GM18508 (cell line): ENCODE data around the gene ARL4D.
"Not testable (repeated sequence)": the region's sequence is repeated elsewhere in the genome, so short reads cannot be mapped to it uniquely, and the experiment has no call there.

ENCODE experiments used
- ATAC-seq: cut with Tn5 transposase; IDR thresholded peaks from one replicate; pipeline ENCODE4 v1.9.1; 2021; ENCODE audit warnings: moderate number of reproducible peaks; ENCODE audit not compliant: insufficient read depth, unreplicated experiment

ARL4D gene

DNA sequence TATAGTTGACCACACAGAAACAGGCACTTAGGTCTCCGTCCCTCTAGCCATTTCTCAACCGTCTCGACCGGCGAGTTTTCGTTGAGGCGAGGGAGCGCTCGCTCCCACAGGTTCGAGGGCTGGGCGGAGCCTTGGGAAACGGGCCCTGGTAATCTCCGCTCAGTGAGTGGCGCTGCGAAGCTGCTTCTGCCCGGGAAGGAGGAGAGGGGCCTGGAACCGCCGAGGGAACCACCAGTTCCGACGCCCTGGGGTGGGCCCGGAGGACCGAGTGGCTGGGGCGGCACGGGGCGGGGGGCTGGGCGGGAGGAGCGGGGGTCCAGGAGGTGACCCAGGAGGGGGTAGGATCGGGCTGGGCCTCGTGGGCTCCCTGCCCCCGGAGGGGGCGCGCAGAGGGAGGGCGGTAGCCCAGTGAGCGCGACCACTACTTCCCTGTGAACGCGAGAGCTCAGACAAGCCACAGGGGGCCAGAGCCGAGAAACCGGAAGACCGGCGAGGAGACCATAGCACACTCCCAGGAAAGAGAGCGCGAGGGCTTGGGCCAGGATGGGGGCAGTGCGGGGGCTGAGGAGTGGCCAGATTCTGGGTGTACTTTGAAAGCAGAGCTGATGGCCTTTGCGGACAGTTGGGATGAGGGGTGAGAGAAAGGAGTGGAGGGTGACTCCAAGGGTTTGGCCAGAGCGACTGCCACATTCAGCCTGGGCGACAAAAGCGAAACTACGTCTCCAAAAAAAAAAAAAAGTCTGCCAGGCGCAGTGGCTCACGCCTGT lies 29.9 kb upstream of the ARL4D start:
- no peak for ATAC-seq

DNA sequence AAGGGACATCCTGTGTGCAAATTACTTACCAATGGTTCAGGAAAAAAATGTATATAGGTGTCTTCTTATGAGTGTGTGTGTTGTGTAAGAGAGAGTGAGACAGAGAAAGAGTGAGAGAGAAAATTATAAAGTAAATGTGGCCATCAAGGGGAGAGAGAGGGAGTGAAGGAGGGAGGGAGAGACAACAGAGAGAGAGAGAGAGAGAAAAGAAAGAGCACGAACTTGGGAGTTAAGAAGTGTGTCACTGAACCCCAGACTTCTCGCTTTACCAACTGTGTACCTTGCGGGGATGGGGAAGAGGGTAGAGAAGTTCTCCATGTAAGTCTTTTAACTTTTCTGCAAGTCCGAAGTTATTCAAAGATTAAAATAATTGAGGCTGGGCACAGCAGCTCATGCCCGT lies 28.8 kb upstream of the ARL4D start:
- no peak for ATAC-seq

DNA sequence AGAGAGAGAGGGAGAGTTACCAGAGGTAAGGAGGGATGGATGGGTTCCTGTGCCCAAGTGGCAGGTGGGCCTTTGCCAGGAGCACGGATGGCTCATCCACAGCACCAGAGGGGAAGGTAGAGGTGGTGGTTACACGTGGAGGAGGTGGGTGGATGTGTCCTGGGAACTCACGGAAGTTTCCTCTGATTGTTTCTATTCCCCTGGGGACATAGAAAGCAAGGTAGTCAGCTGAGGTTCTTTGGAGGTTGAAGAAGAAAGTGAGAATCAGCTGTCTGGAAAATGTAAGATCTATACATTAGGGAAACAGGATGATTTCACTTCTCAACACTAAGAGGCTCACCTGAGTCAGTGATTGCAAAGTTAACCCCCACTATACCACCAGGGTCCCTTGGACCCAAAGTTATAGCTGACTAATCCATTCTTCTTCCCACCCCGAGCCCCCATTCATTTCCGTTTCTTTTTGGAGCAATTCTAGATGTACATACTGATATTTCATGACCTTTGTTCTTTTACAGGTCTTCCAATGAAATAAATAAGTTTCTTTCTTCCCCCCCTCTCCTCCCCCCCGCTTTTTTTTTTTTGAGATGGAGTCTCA lies 27.5 kb upstream of the ARL4D start:
- no peak for ATAC-seq

DNA sequence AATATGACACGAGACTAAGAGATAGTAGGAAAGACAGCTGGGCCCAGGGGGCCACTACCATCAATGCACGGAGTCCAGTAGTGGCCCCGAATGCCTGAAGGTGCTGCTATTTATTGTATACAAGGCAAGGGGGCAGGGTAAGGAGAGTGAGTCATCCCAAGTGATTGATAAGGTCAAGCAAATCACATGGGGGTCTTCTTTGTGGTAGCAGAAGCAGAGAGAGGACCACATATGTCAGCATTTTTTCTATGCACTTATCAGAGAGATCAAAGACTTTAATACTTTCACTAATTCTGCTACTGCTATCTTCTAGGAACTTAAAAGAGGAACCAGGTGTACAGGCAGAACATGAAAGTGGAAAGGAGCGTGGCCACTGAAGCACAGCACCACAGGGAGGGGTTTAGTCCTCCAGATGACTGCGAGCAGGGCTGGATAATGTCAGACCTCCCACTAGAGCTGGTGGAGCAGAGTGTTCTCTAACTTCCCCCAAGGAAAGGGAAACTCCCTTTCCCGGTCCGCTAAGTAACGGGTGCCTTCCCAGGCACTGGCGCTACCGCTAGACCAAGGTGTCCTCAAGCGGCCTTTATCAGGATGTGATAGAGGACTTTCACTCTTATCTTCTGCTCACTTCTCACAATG lies 26.4 kb upstream of the ARL4D start:
- no peak for ATAC-seq

DNA sequence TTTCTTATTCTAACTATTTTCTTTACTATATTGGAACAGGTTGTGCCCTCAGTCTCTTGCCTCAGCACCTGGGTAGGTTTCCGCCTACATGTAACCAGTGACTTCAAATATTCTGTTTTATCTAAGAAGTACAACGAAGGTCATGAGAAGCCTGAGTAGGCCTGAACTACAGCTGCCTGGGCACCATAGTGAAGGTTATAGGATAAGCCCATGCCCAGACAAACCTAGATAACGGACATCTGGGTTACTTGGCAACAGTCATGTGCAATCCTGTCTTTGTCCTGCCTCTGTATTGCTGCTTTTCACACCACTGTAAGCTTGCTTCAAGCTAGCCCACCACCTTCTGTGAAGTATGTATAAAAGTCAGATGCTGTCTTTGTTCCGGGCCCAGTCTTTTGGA lies 25.4 kb upstream of the ARL4D start:
- ATAC-seq, result no peak

DNA sequence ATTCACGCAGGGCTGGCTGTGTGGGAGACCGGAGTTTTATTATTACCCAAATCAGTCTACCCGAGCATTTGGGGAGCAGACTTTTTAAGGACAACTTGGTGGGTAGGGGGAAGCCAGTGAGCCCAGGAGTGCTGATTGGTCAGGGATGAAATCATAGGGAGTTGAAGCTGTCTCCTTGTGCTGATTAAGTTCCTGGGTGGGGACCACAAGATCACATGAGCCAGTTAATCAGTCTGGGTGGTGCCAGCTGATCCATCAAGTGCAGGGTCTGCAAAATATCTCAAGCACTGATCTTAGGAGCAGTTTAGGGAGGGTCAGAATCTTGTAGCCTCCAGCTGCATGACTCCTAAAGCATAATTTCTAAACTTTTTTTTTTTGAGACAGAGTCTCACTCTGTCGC lies 22.9 kb upstream of the ARL4D start:
- not testable (repeated sequence) for ATAC-seq

DNA sequence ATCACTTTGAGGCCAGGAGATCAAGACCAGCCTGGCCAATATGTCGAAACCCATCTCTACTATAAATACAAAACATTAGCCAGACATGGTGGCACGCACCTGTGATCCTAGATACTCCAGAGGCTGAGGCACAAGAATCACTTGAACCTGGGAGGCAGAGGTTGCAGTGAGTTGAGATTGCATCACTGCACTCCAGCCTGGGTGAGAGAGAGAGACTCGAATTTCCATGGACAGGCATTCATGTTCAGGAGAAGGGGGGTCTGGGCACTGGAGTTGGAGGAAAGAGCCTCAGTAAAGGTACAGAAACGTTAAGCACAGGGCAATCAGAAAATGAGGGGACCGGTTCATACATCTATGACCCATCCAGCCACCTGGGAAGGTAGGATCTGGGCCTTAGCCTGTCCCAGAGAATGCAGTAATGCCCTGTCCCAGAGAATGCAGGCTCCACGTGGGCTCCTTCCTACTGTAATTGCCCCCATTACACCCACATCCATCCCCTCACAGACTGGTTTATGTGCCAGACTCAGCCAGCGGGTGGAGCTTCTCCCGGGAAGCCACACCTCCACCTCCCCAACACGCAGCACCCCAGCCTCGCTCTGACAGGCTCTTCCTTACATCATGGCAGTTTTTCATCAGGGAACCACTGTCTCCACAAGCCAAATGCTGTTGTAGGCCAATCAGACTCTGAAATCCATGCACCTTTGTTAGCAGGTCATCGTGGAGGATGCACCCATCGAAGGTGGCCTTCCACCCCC lies 21.6 kb upstream of the ARL4D start:
- ATAC-seq, result no peak

DNA sequence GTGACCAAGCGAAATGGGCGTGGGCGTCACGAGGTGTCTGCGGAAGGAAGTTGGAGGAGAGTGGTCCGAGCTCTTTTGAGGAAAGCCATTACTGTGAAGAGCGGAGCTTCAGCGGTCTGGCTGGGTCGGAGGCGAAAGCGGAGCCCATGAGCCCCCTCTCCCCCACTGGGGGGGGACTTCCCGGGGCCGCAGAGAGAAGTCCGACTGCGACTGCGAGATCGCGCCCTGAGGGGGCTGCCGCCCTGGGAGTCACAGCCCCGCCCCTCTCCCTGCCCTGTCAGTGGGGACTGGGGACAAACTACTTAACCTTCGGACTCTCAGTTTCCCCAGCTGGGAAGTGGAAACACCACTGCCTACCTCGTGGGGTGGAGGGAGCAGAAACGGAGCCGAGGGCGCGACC lies 20.0 kb upstream of the ARL4D start:
- ATAC-seq, result no peak

DNA sequence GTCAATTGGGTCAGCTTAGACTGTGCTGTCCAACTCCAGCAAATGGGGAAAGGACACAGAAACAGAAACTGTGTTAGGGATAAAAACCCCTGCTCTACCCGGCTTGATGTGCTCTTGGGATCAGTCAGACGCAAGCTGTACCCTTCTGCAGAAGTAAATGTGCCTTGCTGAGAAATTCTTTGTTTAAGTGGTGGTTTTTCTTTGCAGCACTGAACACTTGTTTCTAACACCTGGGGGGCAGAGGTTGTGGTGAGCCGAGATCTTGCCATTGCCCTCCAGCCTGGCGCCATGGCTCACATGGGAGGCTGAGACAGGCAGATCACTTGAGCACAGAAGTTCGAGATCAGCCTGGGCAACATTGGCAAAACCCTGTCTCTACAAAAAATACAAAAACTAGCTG lies 18.5 kb upstream of the ARL4D start:
- no peak for ATAC-seq

DNA sequence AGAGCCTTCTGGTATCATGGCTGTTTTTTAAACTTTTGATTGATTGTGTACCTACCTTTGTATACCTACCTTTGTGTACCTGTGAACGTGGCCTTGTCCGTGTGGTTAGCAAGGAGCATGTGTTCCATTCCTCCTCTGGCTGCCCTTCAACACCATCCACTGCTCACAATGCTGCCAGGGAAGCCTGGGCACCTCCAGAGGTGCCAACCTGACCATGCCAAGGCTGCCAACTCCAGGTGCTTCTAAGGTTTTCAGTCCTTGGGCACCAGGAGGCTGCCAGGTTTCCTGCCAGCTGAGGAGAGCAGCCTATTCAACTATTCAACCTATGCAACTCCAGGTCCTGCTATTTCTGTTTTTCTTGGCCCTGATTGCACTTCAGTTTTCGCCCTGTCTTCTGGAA lies 17.6 kb upstream of the ARL4D start:
- ATAC-seq, result no peak

DNA sequence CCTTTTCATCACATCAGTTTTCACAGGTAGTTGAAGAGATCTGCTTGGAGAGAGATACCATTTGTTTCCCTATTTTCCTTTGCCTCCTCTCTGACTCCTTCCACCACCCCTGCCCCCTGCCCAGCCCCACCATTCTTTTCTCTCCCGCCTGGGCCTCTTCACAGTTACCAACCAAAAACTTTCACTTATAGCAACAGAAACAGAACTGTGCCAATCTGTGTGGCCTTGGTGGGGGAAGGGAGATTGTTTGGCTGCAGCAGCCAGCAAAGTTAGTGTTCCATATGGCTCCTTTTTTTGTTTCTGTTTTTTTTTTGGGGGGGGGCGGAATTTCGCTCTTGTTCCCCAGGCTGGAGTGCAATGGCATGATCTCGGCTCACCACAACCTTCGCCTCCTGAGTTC lies 17.2 kb upstream of the ARL4D start:
- no peak for ATAC-seq

DNA sequence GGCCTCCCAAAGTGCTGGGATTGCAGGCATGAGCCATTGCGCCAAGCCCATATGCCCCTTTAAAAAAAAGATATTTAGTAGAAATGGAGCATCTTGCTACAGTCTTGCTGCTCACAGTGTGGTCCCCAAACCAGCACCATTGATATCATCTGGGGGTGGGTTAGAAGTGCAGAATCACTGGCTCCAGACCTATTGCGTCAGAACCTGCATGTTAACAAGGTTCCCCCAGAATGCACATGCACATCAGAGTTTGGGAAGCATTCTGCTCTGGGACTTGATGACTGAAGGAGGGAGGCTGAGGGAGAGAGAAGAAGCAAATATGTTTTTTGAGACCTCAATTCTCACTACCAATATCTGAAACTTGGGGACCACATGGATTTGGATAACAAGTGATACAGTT lies 16.0 kb upstream of the ARL4D start:
- no peak for ATAC-seq

DNA sequence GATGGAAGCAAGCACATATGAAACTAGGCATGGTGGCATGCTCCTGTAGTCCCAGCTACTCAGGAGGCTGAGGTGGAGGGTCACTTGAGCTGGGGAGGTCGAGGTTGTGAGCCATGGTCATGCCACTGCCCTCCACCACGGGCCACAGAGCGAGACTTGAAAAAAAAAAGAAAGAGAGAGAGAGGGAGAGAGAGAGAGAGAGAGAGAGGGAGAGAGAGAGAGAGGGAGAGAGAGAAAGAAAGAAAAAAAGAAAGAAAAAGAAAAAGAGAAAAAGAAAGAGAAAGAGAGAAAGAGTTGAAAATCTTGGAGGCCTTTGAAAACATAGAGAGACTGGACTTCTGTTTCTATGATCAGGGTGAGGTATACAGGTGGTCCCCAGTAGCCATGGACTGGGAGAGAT lies 15.4 kb upstream of the ARL4D start:
- no peak for ATAC-seq

DNA sequence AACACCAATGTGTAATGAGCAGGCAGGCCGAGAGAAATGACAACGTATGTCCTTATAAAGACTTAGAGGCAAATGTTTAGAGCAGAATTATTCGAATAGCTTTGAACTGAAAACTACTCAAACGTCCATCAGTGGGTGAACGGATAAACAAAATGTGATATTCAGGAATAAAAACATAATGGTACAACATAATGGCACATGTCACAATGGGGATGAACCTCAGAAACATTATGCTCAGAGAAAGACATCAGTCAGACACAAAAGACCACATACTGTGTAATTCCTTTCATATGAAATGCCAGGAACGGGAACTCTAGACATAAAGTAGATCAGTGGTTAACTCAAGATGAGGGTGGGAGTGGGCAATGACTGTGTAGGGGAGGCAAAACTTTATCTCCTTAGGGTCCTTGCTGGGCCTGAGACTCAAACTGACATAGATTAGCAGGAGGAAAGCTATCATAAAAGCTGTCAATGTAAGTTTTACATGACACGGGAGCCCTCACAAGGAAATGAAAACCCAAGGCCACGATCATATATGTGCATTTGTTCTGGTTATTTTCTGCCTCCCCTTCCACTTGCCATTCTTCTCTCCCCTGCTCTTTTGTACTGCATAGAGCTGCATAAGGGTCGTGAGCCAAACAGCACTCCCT lies 14.8 kb upstream of the ARL4D start:
- no peak for ATAC-seq

DNA sequence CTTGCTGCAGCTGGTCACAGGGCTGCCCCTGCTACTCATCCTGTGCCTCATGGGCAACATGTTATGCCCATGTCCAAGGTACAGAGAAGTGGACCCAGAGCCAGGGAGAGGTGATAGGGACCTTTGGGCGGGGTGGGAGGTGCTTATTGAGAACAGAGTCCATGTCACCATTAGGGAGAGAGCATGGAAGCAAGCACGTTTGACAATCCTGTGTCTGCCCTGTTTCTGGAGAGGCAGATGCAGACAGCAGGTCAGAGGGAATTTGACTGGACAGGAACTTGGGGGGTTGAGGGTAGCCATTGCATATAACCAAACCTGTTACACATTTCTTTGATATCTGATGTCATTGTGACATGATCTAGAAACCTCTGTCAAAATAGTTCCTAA lies 14.3 kb upstream of the ARL4D start:
- ATAC-seq, result no peak

DNA sequence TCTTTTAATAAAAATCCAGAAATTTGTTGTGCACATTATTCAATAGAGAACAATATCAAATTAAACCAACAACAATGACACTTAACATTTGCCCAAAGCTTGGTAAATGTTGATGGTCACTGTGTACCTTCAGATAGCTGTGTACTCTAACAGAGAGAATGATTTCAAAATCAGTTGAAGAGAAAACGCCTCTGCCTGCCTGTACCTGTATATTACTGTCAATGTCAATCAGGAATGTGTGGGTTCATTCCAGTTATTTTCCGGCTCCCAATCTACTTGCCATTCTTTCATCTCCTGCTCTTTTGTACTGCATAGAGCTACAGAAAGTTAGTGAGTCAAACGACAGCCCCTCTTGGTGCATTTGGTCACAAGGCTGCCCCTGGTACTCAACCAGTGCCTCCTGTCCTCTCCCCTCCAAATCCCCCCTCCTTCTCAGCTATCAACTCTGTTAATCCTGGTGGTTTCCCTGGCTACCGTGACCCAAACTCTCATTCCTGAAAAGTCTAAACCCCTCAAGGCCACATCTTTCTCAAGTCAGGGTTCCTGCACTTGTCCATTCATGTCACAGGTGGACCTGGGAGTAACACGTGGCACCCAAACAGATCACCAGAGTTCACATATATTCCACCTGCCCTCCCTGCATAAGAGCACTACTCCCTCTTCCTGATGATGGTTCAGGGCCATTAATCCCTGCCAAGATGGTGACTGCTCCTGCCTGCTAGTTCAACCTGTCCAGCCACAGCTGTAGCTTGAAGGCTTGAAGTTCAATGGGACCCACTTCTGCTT lies 13.6 kb upstream of the ARL4D start:
- no peak for ATAC-seq

DNA sequence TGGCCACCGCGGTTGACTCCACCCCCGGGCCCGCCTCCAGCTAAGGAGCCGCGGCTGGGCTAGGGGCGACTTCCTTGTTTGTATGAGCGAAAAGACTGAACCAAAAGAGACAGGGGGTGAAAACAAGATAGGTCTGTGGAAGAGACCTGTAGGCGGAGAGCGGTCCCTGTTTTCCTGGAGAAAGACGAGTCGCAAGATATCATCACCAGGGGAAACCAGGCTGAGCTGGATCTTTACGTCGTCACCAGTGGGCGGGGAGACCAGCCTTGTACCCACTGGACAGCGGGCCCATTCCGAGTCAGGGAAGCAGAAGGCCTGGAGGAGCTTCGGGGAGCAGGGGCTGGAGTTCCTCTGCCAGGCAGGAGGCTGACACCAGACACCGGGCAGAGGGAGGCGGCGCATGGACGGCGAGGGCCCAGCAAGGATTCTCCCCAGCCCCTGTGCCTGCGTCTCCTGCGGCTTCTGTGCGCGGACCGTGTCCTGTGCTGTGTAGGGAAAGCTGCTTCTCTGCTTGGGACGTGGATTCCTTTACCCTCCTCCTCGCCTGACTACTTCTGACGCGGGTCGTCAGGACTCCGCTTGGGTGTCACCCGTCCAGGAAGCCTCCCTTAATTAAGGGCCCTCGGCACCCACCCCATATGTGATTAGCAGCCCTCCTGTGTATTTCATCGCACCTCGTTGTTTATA lies 10.3 kb upstream of the ARL4D start:
- no peak for ATAC-seq

DNA sequence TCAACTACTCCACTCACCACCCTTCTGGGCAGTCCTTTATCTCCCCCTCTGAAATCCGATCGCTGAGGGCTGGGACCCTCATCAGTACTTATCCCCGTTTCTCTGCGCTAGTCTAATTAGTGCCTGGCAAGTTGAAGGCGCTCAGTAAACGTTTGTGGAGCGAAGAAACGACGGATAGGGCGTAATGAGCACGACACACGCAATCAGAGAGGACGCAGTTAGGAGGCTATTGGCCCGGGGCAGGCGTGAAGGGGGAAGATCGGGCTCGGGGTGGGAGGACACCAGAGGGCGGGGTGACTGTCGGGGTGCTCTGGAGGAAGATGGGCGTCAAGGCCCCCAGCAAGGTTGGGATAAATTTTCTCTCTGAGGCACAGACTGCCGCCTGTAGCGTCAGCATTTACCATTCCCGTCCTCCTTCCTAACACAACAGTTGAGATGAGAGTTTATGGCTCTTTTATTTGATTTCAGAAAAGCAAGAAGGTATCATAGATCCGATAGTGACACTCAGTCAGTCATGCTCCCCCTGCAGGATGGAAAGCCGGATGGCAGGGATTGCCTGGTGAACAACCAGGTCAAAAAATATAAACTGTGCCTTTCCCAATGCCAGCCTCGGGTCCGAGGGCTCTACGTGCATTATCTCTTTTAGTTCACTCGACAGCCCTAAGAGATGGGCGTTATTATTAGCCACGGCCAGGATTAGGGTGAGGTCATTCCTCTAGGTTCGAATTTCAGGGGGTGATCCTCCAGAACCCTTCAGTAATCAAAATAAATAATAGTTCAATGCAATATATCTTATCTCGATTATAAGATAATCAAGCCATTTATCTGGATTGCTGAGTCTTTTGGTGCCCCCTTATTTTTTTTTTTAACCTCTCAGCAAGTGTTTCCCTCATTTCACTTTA lies 9.5 kb upstream of the ARL4D start:
- ATAC-seq, result no peak
